Measurements from ENCODE around the gene CPEB4. TPM values are rescaled to one million over a fixed set of nuclear protein-coding genes. Genes with fewer than 3 reads are reported as not detected.

Gene CPEB4
- total and polyA plus RNA-seq, 2 of the 8 experiments (the other 6 are each of a cell fraction or from before 2014, with no cell fraction given): 8.4 to 13.4 TPM

- Histone ChIP-seq H2BK5ac (ENCODE audit: low read depth, low read length) (peak overlapping the region; percentile 50; the same call in 1 of the 2 replicates), H3K9me3 (ENCODE audit: insufficient read depth in 2 of 2, low read depth in 1 of 2, low read length in 1 of 2) (no peaks in the 10 kb centered on the region), H2AK5ac (ENCODE audit: low read depth, low read length) (no peak overlapping the region), H3K4ac (replicated peaks; ENCODE audit: insufficient read length, low read depth, low read length) (no peak overlapping the region), H4K20me1 (replicated peaks in 1 of 2; ENCODE audit: control insufficient read depth in 1 of 2, insufficient read depth in 2 of 2, low read length in 2 of 2) (no peaks in the 10 kb centered on the region), H2AFZ (ENCODE audit: low read length) (no peak overlapping the region), H2BK120ac (replicated peaks; ENCODE audit: low read depth, low read length) (no peak overlapping the region), H3K27ac (ENCODE audit: low read depth, low read length) (no peak overlapping the region), H3K4me3 (ENCODE audit: extremely low read depth in 1 of 4, insufficient read depth in 2 of 4, low read depth in 3 of 4, low read length in 4 of 4) (no peak overlapping the region), H3K36me3 (ENCODE audit: control insufficient read depth in 2 of 4, insufficient read depth in 4 of 4, low read length in 3 of 4) (no peaks in the 10 kb centered on the region), H3K4me2 (ENCODE audit: insufficient read depth in 1 of 2, low read depth in 2 of 2, low read length in 2 of 2) (no peak overlapping the region), H3K23me2 (ENCODE audit: low read depth, low read length) (0 out of 2 replicates have a peak, but pooled peaks cover 5% of the 10 kb centered on the region), H4K8ac (ENCODE audit: extremely low read depth, insufficient read depth, low read length) (no peak overlapping the region), H3K18ac (ENCODE audit: extremely low read depth, low read length) (no peak overlapping the region), H3K9ac (replicated peaks in 1 of 4; ENCODE audit: extremely low read depth in 1 of 4, low read depth in 3 of 4, low read length in 3 of 4) (no peak overlapping the region), H4K5ac (ENCODE audit: insufficient read length, low read depth, low read length) (no peak overlapping the region), H2BK20ac (ENCODE audit: low read length) (no peak overlapping the region), H3K14ac (ENCODE audit: insufficient read length) (no peak overlapping the region), H3K23ac (ENCODE audit: insufficient read length) (no peak overlapping the region), H3K56ac (replicated peaks; ENCODE audit: insufficient read length, low read depth, low read length) (no peak overlapping the region), H3K4me1 (replicated peaks in 1 of 4; ENCODE audit: control insufficient read depth in 3 of 4, insufficient read depth in 4 of 4, low read length in 3 of 4) (peaks cover 3 to 9% (median 5%) of the 10 kb centered on the region in 4 experiments), H3K79me1 (ENCODE audit: low read depth, low read length) (no peaks in the 10 kb centered on the region), H2BK15ac (ENCODE audit: low read length) (no peak overlapping the region), H3K79me2 (ENCODE audit: control insufficient read depth in 1 of 2, insufficient read depth in 2 of 2, low read length in 2 of 2) (peaks cover 0 to 7% of the 10 kb centered on the region in 2 experiments; a peak in 2 of 4 replicates), H4K91ac (replicated peaks; ENCODE audit: insufficient read length, low read length) (no peak overlapping the region), H3K27me3 (replicated peaks in 1 of 4; ENCODE audit: control insufficient read depth in 3 of 4, extremely low read depth in 1 of 4, insufficient read depth in 3 of 4, low read length in 3 of 4) (no peaks in the 10 kb centered on the region), H2BK12ac (ENCODE audit: low read depth, low read length) (no peak overlapping the region)
- ChIA-PET POLR2A (ENCODE audit: partially characterized antibody) (interaction anchor here (0.6 to 2.8 kb wide), 4 partner anchors 12 to 195 kb away, joined by 3 to 7 read pairs (median 4); partner anchors contain the start of gene CPEB4), CTCF (ENCODE audit: partially characterized antibody) (interaction anchor here (0.8 to 3.1 kb wide), 6 partner anchors 10 to 298 kb away, joined by 3 to 13 read pairs (median 3); no protein-coding TSS in a partner anchor)
- DNase-seq (ENCODE audit: low read depth in 1 of 2, low spot score in 2 of 2) (no peak), FAIRE-seq (no peak)
- 94% methylated on average over 4 of the region's 4 CpGs; no CpG with 5 or more reads in 1 of the 2 experiments for WGBS, 2 experiments (ENCODE audit: extremely low coverage in 1 of 2, insufficient coverage in 1 of 2, insufficient read length in 1 of 2, insufficient replicate concordance in 2 of 2, low coverage in 1 of 2, low lambda C conversion rate in 2 of 2, missing lambda C conversion rate in 1 of 2)
- TF ChIP-seq SIN3A (conservative IDR thresholded peaks at IDR 0.05 in 1 of 2, IDR thresholded peaks at IDR 0.05 in 1 of 2; ENCODE audit: low read depth in 1 of 2, low read length in 2 of 2) (no peak), NRF1 (IDR thresholded peaks at IDR 0.05; ENCODE audit: low read depth, low read length) (no peak), BCL11A (IDR thresholded peaks at IDR 0.05; ENCODE audit: low read depth in 2 of 2, low read length in 2 of 2) (no peak), KDM5A (IDR thresholded peaks at IDR 0.05; ENCODE audit: low read length) (no peak), CHD2 (IDR thresholded peaks at IDR 0.05; ENCODE audit: low read length) (no peak), KDM1A (IDR thresholded peaks at IDR 0.05; ENCODE audit: borderline replicate concordance, low read length) (no peak), HDAC6 (IDR thresholded peaks at IDR 0.05; ENCODE audit: low read depth, low read length) (no peak), TEAD4 (IDR thresholded peaks at IDR 0.05; ENCODE audit: low read depth, low read length) (no peak), POLR2A (IDR thresholded peaks at IDR 0.05; ENCODE audit: control extremely low read depth in 1 of 2, low read depth in 2 of 2, low read length in 2 of 2) (no peak), TAF1 (IDR thresholded peaks at IDR 0.05; ENCODE audit: low read depth, low read length) (no peak), TAF7 (optimal IDR thresholded peaks at IDR 0.05; ENCODE audit: borderline replicate concordance, low read depth, low read length) (no peak), YY1 (IDR thresholded peaks at IDR 0.05; ENCODE audit: low read depth, low read length) (no peak)
Measured at GRCh38 chr5:173913686-173914321, 25.7 kb downstream of the CPEB4 start.

Data from H1 (cell line).